ENCODE data around the gene ZFP69B.

The ZFP69B gene

DNA sequence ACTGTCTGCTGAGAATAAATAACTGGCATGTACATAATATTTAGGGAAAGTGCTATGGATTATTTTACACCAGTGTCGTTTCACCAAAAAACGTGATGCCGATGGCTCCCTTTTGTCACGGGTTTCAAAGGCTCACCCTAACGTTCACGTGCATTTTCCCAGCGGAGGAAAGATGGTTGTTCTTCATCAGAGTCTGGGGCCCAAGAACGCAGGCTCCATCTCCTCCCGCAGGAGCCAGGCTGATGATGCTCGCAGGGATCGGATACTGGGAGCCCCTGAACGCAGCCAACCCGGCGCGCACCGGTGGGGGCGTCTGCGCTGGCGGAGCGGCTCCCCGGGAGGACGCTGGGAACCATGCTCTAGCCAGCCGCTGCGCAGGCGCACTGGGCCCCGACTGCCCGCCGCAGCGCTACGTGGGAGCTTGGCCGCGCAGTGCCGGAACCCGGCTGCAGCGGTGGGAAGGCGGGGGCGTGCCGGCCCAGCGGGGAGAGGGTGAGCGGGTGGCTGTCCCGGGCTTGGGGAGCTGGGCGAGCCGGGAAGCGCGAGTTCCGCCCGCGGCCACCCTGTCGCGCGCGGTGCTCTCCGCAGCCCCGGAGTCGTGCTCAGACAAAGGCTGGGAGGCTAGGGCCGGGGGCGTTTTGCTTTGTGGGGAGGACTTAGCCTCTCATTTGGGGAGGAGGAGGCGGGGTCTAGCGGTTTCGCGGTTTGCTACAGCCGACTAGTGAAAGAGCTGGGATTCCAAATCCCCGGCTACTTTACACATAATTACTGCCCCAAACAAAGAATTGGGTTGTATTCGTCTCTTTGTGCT is at the start of gene ZFP69B:
Gene ZFP69B (plus strand): TSS at position 793 of the 811 bp plus-strand sequence. CDS start 486 bp downstream, outside the sequence.
- DNase-seq = peak; percentile 93

DNA sequence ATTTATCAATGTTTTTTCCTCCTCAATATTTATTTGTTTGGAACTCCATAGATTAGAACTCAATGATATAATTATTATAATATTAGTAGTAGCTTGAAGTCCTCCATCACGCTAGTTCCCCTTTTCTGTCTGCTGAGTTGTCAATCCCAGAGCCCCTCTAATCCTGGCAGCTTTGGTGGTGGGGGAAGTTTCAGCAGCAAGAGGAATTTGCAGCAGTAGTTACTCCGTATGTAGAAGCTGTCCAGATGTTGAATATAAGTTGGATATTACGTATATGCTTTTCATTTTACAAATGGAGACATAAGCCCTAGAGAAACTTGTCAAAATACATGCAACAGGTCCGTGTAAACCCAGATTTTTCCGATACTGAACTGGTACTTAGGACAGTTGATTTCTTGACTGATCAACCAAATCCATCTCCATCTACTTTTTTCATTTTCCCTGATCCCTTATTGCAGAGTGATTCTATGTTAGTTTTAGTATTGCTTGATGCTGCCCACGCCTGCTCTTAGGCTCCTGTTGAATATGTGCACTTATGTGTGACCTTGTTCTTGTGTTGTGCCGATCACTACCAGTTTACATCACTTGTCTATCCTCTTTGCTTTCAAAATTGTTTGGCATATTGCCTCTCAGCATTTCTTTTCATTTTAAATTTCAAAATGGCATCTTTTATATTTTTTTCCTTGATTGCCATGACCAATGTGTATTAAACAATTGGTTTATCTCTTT is 48.6 kb upstream of the ZFP69B start:
- no peak for DNase-seq

DNA sequence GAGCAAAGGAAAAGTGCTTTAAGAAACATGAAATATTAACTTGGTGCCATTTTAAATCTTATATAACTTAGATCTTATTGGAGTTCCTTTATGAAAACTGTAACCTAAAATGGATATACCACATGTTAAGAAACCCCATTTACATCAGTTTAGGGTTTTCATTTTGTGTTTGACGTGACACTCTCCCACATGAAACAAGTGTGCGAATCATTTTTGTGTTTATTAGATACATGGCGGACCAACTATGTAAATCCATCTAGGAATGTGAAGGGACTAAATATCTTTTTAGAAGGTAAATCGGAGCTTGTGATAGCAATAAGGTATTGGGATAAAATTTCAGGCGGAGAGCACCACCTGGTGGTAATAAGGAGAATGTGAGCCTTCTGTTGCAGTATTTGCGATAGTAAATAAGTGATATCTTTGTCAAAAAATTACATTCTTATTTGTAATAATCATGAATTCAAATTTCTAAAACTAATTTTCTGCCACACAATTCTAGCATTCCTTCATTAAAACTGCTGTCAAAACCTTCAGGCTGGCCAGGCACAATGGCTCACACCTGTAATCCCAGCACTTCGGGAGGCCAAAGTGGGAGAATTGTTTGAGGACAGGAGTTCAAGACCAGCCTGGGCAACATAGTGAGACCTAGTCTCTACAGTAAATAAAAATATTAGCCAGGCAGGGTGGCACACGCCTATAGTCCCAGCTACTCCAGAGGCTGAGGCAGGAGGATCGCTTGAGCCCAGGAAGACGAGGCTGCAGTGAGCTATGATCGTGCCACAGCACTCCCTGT is 45.4 kb upstream of the ZFP69B start:
- DNase-seq = peak; percentile 83

DNA sequence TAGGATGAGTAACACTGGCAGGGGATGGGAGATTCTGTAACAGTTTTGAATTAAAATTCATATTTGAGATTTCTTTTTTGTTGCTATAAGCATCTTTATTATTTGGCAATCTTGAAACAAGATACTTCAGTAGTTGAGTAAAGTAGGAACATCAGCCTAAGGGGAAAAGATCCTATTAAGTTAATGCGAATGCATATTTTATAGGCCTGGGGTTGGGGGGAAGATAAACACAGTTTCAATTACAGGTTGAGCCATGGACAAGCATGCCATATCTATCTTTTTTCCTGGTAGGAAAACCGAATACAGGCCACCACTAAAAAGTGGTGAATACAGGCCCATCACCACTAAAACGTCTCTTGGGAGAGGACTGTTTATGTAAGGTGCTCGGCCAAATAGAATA is 44.5 kb upstream of the ZFP69B start:
- no peak for DNase-seq

DNA sequence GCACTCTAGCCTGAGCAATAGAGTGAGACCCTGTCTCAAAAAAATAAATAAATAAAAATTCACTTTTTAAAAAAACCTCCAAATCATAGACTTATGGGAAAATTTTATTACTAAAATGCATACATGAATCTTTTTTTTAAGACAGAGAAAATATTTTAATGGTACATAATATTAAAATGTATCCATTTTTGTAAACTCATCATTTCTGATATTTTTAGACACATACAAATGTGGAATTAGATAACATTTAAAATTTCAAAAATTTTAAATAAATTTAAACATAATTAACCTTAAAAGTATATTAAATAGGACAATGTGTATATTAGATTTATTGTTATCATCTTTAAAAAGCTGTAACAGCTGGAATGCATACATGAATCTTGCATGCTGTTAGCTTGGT is 42.8 kb upstream of the ZFP69B start:
- no peak for DNase-seq

DNA sequence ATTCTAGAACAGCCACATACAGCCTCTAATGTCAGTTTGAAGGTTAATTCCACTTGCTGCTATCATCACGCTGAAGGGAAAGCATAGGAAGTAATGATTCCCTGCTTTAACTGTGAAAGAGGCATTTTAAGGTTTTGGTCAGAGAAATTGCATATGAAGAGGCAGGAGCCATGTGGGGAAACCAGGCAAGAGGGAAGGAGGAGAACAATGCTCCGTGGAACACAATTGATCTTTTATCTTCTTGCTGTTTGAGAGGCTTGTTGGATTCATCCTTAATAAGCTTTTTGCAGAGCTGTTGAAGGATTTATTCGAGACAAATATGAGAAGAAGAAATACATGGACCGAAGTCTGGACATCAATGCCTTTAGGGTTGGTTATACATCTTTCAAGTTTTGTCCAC is 40.8 kb upstream of the ZFP69B start:
- DNase-seq = no peak

DNA sequence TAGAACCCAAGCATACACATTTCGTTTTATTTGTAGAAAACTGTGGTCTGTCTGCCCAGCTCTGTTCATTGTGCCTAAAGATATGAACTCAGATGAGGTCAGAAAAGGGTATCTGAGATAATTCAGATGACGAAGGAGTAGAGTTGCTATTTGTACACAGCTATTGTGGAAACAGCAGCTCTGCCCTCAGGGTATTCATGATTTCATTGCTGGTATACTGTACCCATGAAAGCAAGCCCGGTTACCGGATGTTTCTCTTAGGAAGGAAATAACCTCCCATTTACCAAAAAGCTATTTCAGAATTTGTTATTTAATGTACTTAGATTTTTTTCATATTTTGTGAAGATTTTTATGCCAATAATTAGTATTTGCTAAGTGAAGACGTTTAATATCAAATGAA is 39.0 kb upstream of the ZFP69B start:
- DNase-seq = no peak

DNA sequence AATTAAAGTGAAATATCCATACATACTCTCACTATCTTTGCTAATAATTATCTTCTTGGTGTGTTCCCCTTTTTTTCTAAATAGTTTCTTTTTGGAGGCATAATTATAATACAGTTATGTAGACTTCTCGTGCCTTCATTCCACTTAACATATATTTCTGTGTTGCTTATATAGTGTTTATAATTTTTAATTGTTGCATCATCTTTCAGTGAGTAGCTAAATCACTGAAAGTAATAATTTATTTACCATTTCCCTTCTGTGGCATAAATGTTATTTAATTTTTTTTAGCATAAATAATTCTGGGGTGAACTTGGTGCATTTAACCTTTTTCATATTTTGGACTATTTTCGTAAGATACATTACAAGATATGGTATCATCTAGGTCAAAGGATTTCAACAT is 38.4 kb upstream of the ZFP69B start:
- no peak for DNase-seq

DNA sequence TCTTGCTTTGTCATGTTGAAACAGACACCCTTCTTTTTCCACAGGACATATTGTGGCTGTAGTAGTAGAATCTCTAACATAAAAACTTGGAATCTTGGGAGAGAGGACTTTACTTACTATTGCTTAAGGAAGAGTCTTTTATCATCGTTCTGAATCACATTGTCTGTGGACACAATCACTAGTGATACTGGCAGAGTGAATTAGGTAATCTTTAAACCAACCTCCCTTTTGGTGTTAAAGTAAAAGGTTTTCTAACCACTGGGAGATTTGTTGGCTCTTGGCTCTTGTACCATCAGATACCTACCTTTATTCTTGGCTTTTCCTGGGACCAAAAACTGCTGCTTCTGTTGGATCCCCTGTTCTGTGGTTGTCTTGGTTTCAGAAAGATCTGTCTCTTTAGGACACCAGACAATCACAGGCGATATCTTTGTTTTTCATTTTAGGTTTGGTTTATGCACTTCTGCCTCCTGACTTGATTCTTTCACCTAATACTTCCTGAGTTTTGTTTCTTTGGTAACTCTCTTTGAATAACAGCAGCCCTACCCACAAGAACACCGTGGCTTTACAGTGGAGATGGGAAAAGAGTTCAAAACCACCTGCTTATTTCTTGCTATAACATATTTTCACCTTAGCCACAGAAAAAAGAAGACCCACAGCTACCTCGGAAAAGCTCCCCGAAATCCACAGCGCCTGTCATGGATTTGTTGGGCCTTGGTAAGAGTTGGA is 36.6 kb upstream of the ZFP69B start:
- DNase-seq = no peak

DNA sequence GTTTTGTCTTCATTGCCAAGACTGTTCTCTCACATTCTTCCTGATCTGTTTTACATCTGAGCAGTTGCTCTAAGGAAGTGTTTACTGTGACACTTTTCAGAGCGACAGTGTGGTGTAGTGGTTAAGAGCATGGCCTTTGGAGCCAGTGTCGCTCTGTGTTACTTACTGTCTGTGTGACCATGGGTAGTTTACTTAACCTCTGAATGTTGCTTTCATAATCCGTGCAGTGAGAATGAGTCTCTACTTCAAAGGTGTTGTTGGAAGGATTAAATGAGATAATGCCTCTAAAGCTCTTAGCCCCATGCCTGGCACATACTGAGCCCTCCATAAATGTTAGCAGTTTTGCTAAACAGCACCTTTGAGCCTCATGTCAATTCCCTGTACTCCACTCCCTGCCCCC is 35.9 kb upstream of the ZFP69B start:
- no peak for DNase-seq

DNA sequence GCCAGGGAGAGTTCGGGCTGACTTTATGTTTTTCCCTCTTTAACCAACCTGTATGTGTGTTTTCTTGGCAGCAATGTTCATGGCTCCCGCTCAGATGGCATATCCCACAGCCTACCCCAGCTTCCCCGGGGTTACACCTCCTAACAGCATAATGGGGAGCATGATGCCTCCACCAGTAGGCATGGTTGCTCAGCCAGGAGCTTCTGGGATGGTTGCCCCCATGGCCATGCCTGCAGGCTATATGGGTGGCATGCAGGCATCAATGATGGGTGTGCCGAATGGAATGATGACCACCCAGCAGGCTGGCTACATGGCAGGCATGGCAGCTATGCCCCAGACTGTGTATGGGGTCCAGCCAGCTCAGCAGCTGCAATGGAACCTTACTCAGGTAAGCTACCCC is 33.6 kb upstream of the ZFP69B start:
- no peak for DNase-seq

DNA sequence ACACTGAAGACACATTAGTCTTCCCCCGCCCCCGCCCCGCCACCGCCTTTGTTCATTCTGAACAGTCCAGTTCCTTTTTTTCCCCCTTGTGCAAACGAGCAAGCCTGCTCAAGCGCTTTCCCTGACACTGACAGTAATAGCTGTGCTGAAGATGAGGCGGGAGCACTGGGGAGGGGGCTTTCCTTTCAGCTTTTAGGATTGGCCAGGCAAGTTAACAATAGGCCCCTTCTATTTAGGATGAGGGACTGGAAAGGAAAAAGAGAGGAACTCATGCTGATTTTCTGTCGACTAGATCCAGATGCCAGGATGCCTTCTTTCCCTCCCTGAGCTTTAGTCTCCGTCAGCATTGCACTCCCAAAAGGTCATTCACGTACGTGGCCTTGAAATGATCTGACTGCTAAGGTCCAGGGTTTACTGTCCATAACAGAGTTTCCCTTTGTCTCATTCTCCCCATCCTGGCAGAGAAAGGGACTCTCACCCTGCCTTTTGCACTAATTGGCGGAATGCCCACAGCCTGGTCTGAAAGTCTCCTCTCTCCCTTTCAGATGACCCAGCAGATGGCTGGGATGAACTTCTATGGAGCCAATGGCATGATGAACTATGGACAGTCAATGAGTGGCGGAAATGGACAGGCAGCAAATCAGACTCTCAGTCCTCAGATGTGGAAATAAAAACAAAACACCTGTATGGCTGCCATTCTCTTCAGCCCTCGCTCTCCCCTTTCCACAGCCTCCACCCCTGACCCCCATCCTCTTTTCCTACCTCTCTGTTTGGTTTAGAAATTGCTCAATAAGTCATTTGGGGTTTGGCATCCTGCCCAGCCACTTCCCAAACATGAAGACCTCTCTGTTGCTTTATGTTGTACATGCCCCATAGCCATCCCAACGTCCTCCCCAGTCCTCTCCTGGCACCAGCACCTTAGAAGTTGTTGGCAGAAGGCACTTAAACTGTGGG is 28.6 kb upstream of the ZFP69B start:
- peak; percentile 44 for DNase-seq

DNA sequence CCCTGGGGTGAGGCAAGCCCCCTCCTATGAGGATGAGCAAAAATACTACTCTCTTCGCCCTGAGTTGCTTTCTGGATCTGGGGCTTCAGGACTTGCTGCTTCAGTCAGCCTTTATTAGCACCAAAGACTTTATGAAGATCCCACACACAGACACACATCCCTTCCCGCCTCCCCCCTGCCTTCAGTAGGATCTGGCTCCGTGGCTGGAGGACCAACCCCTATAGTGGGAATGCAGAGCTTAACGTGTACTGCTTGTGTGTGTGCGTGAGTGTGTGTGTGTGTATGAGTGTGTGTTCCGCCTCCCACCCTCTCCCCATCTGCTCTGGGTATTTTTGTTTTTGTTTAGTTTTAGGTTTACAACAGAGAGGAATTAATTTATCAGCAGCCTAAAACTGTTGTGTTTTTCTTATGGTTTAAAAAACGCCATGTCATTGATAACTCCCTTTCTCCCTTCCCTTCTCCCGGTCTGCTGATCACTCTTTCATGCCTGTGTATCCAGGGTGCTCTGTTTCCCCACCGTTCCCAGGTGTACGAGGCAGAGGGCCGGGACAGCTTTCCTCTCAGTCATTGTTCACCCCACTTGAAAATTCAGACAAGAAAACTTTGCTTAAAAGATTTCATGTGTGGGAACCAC is 27.5 kb upstream of the ZFP69B start:
- DNase-seq = no peak

DNA sequence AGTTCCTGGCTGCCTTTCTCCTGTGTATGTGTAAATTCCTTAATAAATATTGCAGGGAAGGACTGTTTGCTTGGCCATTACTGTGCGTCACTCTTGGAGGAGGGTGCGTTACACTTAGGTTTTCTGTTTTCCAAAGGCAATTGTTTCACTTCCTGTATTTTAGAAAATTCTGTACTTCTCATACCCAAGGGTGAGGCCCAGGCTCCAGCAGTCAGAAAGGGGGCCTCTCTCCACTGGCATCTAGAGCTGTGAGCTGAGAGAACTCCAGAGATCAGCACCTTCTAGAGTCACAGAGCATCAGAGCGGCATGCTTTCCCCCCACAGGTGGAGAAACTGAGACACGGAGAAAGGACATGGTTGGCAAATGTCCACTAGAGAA is 27.0 kb upstream of the ZFP69B start:
- DNase-seq = no peak

DNA sequence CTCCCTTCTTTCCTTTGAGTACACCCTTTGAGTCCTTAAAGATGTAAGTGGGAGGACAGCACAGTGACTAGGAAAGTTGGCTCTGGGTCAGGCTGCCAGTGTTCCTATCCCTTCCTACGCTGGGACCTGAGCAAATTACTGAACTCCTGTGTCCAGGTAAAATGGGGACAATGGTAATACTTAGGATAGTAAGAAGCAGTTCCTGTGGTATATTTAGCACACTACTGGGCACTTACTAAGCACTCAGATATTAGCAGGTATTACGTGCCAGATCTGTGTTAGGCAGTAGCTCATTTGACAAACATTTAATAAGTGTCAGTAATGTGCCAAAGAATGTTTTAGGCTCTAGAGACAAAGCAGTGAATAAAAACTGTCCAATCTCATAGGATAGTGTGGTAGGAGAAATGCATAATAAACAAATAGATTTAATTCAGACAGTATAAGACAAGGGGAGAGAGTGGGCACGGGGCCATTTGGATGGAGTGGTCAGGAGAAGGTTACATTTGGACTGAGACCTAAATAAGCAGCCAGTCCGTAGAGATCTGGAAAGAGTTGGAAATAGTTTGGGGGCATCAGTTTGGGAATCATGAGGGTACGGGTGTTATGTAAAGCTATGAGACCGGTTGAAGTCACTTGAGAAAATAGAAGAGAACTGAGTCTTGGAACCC is 26.2 kb upstream of the ZFP69B start:
- no peak for DNase-seq

DNA sequence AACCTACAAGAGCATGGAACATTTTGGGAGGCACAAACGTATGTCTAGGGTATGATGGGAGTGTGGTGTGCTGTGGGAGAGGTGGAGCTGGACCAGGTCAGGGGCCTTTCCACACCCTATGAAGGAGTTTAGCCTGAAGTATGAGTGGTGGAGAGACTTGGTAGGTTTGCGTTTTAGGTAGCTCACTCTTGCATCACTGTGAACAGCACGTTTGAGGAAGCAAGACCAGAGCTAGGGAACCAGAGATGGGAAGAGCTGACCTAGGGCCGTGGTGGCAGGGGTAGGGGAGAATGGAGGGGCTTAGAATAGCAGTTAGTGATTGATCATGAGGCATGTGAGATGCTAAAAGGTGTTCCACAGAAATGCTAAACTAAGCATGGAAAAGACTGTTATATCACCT is 25.1 kb upstream of the ZFP69B start:
- DNase-seq = no peak

DNA sequence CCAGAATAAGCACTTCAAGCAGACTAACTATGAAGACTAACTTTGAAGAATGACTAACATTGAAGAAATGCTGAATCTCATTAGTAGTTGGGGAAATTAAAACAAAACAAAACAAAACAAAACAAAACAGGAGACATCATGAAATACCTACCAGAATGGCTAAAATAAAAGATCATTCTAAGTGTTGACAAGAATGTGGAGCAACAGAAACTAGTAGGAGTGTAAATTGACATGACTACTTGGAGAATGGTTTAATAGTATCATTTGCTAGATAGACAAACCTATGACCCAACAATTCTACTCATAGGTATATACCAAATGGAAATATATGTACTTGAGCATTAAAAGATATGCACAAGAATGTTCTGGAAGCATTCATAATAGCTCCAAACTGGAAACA is 18.9 kb upstream of the ZFP69B start:
- DNase-seq = no peak

DNA sequence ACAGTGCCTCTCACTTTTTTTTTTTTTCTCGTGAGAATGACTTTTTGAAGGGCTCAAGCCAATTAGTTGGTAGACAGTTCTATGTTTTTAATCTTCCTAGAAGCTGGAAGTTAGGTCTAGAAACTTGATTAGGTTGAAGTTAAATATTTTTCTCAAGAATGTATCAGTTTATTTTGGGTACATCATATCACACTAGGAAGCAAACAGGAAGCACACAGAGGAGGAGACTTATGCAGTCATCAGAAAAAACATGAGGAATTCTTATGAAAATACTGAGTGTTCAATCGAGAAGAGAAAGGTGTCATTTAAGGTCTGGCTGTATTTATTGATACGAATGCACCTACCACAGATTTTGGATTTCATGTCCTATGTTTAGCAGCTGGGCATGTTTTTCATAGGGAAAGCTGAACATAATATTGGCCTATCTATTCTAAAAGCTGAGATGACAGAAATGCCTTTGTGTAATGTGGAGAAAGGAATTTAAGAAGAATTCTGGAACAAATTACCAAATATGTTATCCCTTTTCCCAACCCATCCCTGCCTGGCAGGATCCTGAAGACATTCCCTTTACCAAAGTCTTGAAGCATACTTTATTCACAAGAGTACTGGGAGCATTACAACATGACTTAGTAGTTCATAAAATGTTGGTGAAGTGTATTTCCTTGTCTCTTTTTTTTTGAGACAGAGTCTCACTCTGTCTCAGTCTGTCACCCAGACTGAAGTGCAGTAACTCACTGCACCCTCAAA is 17.5 kb upstream of the ZFP69B start:
- DNase-seq = no peak

DNA sequence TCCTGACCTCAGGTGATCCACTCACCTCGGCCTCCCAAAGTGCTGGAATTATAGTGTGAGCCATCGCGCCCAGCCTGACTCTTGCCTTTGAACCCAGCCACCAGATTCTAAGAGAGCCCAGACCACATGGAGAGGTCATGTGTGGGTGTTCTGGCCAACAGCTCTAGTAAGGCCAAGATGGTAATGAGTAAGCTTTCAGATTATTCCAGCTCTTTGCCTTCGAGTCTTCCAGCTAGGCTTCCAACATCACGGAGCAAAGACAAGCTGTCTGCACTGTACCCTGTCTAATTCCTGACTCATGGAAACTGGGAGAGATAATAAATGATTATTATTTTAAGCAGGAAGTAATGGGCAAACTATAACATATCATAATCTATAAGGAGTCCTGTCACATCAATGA is 14.8 kb upstream of the ZFP69B start:
- no peak for DNase-seq

DNA sequence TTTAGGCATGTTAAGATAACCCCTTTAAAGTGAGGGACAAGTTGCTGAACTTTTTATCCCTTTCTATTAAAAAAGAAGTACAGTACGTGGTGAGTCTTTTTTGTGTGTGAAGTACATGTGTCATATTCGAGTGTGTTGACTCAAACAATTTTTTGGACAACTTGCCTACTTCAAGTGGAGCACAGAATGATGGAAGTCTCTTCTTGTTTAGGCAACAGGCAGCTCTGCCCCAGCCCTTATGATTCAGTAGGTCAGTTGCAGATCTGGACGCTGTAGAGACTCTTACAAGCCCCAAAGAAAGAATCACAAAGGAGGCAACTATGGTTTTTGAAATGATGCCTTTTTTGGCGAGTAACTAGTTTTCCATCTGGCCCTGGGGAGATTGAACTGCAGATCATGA is 14.4 kb upstream of the ZFP69B start:
- no peak for DNase-seq

All from hematopoietic multipotent progenitor cell treated with erythropoietin and hydrocortisone succinate and interleukin-3 and kit ligand, for 6 days (in vitro differentiated cells).